ENCODE results near the gene PUS3. TPM values are rescaled to one million over a fixed set of nuclear protein-coding genes. Genes with fewer than 3 reads are reported as not detected.
A peak's percentile ranks its signal among the peaks of the same experiment; 100 is the strongest.

Gene PUS3
- total RNA-seq, 6 donors from 2014 or later = 2.6 to 22.5 (median 10.0) TPM

GRCh38 chr11:125950178-125950490 is 47.1 kb upstream of the PUS3 start:
- TF ChIP-seq POLR2AphosphoS5 (IDR thresholded peaks at IDR 0.05) (no peak), EP300 (IDR thresholded peaks at IDR 0.05) (no peak), CTCF (IDR thresholded peaks at IDR 0.05) (no peak), POLR2A (IDR thresholded peaks at IDR 0.05) (no peak)
- DNase-seq (no peak), ATAC-seq (ENCODE audit: low FRiP score in 2 of 2) (no peak)
- Histone ChIP-seq H3K4me1 (peaks cover 0 to 9% (median 6%) of the 10 kb centered on the region in 4 donors), H3K27ac (no peak overlapping the region), H3K9me3 (no peaks in the 10 kb centered on the region), H3K4me3 (no peak overlapping the region), H3K36me3 (no peaks in the 10 kb centered on the region), H3K27me3 (no peaks in the 10 kb centered on the region)
- 90% methylated on average over 6 to 9 of the region's 11 CpGs for WGBS, 2 donors

- ATAC-seq (ENCODE audit: low FRiP score in 2 of 2) = no peak
- peaks cover 0 to 9% (median 6%) of the 10 kb centered on the region in 4 donors for H3K4me1 ChIP-seq
- no peaks in the 10 kb centered on the region for H3K27me3 ChIP-seq
- no peak for TF ChIP-seq CTCF (IDR thresholded peaks at IDR 0.05)
- TF ChIP-seq EP300 (IDR thresholded peaks at IDR 0.05) = no peak
- TF ChIP-seq POLR2A (IDR thresholded peaks at IDR 0.05) = no peak
- TF ChIP-seq POLR2AphosphoS5 (IDR thresholded peaks at IDR 0.05) = no peak
- H3K9me3 ChIP-seq = no peaks in the 10 kb centered on the region
- no peak overlapping the region for H3K4me3 ChIP-seq
- 90 to 94% methylated on average over 22 of the region's 22 CpGs for WGBS, 2 donors
- H3K27ac ChIP-seq = no peak overlapping the region
- no peaks in the 10 kb centered on the region for H3K36me3 ChIP-seq
- no peak for DNase-seq
Measured at GRCh38 chr11:125949271-125950177, 46.5 kb upstream of the PUS3 start.

- ATAC-seq (ENCODE audit: low FRiP score in 2 of 2) (no peak), DNase-seq (no peak)
- Histone ChIP-seq H3K4me1 (peaks cover 0 to 9% (median 6%) of the 10 kb centered on the region in 4 donors), H3K27ac (no peak overlapping the region), H3K36me3 (no peaks in the 10 kb centered on the region), H3K9me3 (no peaks in the 10 kb centered on the region), H3K27me3 (no peaks in the 10 kb centered on the region), H3K4me3 (no peak overlapping the region)
- WGBS, 2 donors = 77 to 89% methylated on average over 10 to 16 of the region's 23 CpGs
- TF ChIP-seq EP300 (IDR thresholded peaks at IDR 0.05) (no peak), POLR2A (IDR thresholded peaks at IDR 0.05) (no peak), POLR2AphosphoS5 (IDR thresholded peaks at IDR 0.05) (no peak), CTCF (IDR thresholded peaks at IDR 0.05) (no peak)
Measured at GRCh38 chr11:125948278-125949051, 45.5 kb upstream of the PUS3 start.

GRCh38 chr11:125947419-125948277 is 44.6 kb upstream of the PUS3 start:
- H3K36me3 ChIP-seq = no peaks in the 10 kb centered on the region
- TF ChIP-seq POLR2A (IDR thresholded peaks at IDR 0.05) (no peak), POLR2AphosphoS5 (IDR thresholded peaks at IDR 0.05) (no peak), CTCF (IDR thresholded peaks at IDR 0.05) (no peak), EP300 (IDR thresholded peaks at IDR 0.05) (no peak)
- no peak for ATAC-seq (ENCODE audit: low FRiP score in 2 of 2)

More at GRCh38 chr11:125947419-125948277, 44.6 kb upstream of the PUS3 start:
- no peak overlapping the region for H3K27ac ChIP-seq
- 86 to 100% methylated on average over 3 to 20 of the region's 24 CpGs for WGBS, 2 donors
- no peaks in the 10 kb centered on the region for H3K9me3 ChIP-seq
- peaks cover 0 to 5% (median 1%) of the 10 kb centered on the region in 4 donors for H3K4me1 ChIP-seq
- H3K27me3 ChIP-seq = no peaks in the 10 kb centered on the region
- no peak overlapping the region for H3K4me3 ChIP-seq
- DNase-seq = peak in 1 of 2 donors; percentile 76
